ENCODE measurements around the gene ERBB3. TPM values are rescaled to one million over a fixed set of nuclear protein-coding genes. Genes with fewer than 3 reads are reported as not detected.
"Not testable (repeated sequence)": the region's sequence is repeated elsewhere in the genome, so short reads cannot be mapped to it uniquely, and the experiment has no call there.

Gene ERBB3
- 0.07 and 0.11 TPM in 2 replicates for total RNA-seq

DNA sequence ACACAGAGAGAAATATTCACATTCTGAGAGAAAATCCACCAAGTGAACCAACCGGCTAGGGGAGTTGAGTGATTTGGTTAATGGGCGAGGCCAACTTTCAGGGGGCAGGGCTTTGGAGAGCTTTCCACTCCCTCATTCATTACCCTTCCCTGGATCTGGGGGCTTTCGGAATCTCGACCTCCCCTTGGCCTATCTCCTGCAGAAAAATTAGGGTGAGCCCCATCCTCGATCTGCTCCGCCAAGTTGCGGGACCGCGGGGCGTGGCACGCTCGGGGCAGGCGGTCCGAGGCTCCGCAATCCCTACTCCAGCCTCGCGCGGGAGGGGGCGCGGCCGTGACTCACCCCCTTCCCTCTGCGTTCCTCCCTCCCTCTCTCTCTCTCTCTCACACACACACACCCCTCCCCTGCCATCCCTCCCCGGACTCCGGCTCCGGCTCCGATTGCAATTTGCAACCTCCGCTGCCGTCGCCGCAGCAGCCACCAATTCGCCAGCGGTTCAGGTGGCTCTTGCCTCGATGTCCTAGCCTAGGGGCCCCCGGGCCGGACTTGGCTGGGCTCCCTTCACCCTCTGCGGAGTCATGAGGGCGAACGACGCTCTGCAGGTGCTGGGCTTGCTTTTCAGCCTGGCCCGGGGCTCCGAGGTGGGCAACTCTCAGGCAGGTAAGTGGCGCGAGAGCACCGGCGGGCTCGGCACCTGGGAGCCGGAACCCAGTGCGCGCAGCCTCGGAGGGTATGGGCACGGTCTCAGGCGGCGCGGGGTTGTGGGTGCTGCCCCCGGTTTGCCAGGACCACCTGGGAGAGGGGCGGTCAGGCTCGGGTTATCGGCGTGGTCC is at the start of gene ERBB3:
TSS of gene ERBB3 (plus strand) at position 443 of the 833 bp plus-strand sequence. CDS start at position 579, 136 bp downstream.
- DNase-seq (ENCODE audit: low read depth, low spot score), result peak; percentile 29

DNA sequence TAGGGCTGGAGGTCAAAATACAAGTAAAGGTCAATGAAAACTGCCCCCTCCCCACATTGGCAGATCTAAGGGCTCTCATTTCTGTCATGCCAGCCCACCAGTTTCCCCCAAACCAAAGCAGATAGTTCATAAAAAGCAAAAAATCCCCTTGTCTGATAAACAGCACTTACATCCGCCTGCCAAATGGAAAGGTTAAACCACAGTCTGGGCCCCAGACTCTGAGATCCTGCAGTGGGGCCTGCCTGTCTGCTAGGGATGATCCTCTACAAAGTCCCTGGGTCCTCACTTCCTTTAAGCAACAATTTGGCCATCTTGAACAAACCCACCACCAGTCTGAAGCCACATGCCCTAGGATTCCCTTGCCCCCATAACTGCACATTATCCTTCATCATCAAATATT is 48.0 kb upstream of the ERBB3 start:
- DNase-seq (ENCODE audit: low read depth, low spot score), result no peak

- no peak for DNase-seq (ENCODE audit: low read depth, low spot score)
Measured at GRCh38 chr12:56034586-56035332, 45.2 kb upstream of the ERBB3 start.

DNA sequence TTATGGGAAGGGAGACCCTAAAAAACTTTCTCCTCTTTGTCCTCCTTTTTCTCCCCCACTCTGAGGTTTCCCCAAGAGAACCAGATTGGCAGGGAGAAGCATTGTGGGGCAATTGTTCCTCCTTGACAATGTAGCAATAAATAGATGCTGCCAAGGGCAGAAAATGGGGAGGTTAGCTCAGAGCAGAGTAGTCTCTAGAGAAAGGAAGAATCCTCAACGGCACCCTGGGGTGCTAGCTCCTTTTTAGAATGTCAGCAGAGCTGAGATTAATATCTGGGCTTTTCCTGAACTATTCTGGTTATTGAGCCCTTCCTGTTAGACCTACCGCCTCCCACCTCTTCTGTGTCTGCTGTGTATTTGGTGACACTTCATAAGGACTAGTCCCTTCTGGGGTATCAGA is 42.8 kb upstream of the ERBB3 start:
- no peak for DNase-seq (ENCODE audit: low read depth, low spot score)

- DNase-seq (ENCODE audit: low read depth, low spot score), result no peak
Measured at GRCh38 chr12:56038022-56038655, 41.8 kb upstream of the ERBB3 start.

DNA sequence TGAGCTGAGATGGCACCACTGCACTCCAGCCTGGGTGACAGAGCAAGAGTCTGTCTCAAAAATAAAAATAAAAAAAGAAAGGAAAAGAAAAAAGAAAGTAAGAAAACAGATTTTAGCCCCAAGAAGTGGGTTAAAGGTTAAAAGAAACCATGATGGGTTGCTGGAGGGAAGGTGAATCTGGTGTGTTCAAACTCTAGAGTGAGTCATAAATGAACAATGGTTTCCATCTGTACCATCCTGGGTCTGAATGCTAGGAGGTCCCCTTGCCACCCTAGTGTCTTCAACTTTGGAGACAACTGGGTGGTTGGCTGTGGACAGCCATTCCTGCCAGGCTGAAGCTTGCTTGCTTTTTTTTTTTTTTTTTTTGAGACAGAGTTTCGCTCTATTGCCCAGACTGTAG is 39.8 kb upstream of the ERBB3 start:
- no peak for DNase-seq (ENCODE audit: low read depth, low spot score)

- DNase-seq (ENCODE audit: low read depth, low spot score), result no peak
Measured at GRCh38 chr12:56040963-56041551, 38.9 kb upstream of the ERBB3 start.

DNA sequence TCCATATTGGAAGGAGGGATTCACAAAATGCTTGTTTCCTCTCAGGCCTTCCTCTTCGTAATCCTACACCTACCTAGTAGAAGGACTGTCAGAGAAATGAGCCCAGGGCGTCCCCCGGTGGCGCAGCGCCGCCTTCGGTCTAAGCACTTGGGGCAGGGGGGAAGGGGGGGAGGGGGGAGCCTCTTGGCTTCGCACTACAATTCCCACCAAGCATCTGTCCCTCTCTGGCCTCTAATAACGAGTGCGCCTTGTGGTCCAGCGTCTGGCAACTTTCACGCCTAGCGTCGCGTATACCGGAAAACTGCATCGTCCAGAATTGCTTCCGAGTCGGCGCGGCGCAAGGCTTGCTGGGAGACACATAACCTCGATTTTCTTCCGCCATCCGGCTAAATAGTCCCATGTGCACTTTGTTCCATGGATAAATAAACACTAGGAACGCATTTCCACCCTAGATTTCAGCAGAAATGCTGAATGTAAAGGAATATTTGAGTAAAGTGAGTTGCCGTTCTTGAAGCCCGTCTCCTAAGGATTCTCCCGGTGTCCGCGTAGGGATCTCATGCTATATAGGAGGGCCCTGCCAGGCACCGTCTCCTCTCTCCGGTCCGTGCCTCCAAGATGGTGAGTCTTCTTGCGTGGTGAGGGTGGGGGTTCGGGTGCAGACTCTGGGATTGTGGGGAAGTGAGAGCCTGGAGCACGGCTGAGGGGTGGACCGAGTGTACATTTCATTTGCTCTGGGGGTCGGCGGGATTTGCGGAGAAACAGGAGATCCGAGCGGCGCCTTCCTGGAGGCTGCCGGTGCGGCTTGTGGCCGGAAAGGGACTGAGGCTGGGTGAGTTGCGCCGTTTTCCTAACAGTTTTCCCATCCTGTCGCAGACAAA is 38.2 kb upstream of the ERBB3 start, which contains the start of gene RPS26:
TSS of gene RPS26 (plus strand) at position 367 of the 878 bp plus-strand sequence. CDS start at position 616, 249 bp downstream.
- DNase-seq (ENCODE audit: low read depth, low spot score), result peak; percentile 99

DNA sequence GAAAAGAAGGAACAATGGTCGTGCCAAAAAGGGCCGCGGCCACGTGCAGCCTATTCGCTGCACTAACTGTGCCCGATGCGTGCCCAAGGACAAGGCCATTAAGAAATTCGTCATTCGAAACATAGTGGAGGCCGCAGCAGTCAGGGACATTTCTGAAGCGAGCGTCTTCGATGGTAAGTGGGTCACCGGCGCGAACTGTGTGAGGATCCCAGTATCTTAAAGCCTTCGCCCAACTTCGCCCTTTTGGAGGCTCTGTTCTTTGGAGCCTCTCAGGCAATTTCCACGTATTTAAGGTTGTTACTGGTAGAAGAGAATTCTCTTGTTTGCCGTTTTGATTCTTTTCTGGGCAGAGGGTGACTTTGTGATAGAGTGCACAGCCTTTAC is 37.5 kb upstream of the ERBB3 start:
- DNase-seq (ENCODE audit: low read depth, low spot score), result not testable (repeated sequence)

DNA sequence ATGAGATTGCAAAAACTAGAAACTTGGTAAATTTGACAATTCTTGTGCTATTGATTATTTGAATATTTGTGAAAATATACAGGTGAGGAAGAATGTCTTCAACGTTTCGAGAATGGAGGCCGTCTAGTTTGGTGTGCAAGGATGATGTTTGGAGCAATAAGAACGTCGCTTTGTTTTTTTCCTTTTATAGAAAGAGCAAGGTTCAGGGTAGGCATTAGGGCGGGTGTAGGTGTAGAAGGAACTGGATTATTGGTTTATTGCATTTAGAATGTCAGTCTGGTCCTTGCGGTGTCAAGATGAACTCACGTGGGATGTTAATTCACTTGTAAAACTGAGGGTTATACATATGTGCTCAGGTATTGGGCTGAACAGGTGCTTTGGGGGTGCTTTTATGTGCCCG is 37.1 kb upstream of the ERBB3 start:
- no peak for DNase-seq (ENCODE audit: low read depth, low spot score)

- DNase-seq (ENCODE audit: low read depth, low spot score), result no peak
Measured at GRCh38 chr12:56046027-56046780, 33.8 kb upstream of the ERBB3 start.

DNA sequence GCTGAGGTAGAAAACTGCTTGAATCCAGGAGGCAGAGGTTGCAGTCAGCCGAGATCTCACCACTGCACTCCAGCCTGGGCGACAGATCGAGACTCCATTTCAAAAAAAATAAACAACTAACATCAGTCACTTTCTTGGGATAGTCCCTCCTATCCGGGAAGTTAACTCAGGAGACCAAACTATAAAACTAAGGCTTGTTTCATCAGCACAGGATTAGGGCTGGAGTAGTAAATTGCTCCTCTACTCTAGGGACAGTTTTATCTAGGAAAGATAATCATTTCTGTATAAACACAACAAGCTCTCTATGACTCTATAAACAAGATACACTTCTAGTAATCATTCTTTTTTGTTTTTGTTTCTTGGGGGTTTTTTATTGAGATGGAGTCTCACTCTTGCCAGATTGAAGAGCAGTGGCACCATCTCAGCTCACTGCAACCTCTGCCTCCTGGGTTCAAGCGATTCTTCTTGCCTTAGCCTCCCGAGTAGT is 26.5 kb upstream of the ERBB3 start:
- DNase-seq (ENCODE audit: low read depth, low spot score), result no peak

- not testable (repeated sequence) for DNase-seq (ENCODE audit: low read depth, low spot score)
Measured at GRCh38 chr12:56059964-56060363, 20.0 kb upstream of the ERBB3 start.

DNA sequence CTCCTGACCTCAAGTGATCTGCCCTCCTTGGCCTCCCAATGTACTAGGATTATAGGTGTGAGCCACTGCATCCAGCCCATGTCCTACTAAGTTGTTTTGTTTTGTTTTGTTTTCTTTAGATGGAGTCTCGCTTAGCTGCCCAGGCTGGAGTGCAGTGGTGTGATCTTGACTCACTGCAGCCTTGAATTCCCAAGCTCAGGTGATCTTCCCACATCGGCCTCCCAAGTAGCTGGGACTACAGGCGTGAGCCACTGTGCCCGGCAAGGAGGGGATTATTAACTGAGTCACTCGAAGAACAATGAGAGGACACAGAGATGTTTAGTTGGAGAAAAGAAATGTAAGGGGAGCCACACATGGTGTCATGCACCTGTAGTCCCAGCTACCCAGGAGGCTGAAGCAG is 18.0 kb upstream of the ERBB3 start:
- no peak for DNase-seq (ENCODE audit: low read depth, low spot score)

- no peak for DNase-seq (ENCODE audit: low read depth, low spot score)
Measured at GRCh38 chr12:56062996-56063395, 17.0 kb upstream of the ERBB3 start.

- no peak for DNase-seq (ENCODE audit: low read depth, low spot score)
Measured at GRCh38 chr12:56071648-56072047, 8.3 kb upstream of the ERBB3 start.

DNA sequence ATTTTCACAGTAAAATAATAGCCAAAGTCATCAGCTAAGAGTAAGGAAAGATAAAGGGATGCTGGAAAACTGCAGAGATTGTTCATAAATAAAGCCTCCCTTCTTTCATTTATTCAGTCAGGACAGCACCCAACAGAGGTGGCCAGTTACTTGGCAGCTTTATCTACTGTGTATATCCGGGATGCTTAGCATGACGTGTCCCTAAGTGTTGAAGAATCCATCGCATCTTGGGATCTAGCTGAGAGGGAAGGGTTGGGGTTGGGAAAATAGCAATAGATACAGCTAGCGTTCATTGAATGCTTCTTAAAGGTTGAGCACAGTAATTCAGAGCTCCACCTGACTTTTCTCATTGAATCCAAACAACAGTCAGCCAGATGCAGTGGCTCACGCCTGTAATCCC is 5.6 kb upstream of the ERBB3 start:
- DNase-seq (ENCODE audit: low read depth, low spot score), result no peak

DNA sequence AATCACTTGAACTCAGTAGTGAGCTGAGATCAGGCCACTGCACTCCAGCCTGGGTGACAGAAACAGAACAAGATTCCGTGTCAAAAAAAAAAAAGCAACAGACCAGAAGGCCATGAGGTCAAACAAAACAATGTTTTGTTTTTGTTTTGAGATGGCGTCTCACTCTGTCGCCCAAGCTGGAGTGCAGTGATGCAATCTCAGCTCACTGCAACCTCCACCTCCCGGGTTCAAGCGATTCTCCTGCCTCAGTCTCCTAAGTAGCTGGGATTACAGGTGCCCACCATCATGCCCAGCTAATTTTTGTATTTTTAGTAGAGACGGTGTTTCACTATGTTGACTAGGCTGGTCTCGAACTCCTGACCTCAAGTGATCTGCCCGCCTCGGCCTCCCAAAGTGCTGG is 2.0 kb upstream of the ERBB3 start:
- DNase-seq (ENCODE audit: low read depth, low spot score), result not testable (repeated sequence)

GRCh38 chr12:56078427-56078826 is 1.5 kb upstream of the ERBB3 start:
- no peak for DNase-seq (ENCODE audit: low read depth, low spot score)
